ENCODE results near the gene MAN2A1.

DNA sequence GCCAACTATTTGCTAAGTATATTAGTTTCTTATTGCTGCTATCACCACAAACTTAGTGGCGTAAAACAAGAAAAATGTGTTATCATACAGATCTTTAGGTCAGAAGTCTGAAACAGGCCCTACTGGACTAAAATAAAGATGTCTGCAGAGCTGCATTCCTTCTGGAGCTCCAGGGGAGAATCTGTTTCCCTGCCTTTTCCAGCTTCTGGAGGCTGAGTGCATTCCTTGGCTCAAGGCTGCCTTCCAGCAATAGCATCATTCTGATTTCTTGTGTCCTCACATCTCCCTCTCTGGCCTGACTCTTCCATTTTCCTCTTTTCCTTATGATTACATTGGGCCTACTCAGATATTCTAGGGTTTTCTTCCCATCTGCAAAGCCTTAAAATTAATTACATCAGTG is 15.9 kb downstream of the MAN2A1 start:
- no peak for TF ChIP-seq EZH2 (IDR thresholded peaks at IDR 0.05; ENCODE audit: borderline replicate concordance, insufficient read depth, low read length, poor library complexity, severe bottlenecking)
- TF ChIP-seq, protein P1, sequence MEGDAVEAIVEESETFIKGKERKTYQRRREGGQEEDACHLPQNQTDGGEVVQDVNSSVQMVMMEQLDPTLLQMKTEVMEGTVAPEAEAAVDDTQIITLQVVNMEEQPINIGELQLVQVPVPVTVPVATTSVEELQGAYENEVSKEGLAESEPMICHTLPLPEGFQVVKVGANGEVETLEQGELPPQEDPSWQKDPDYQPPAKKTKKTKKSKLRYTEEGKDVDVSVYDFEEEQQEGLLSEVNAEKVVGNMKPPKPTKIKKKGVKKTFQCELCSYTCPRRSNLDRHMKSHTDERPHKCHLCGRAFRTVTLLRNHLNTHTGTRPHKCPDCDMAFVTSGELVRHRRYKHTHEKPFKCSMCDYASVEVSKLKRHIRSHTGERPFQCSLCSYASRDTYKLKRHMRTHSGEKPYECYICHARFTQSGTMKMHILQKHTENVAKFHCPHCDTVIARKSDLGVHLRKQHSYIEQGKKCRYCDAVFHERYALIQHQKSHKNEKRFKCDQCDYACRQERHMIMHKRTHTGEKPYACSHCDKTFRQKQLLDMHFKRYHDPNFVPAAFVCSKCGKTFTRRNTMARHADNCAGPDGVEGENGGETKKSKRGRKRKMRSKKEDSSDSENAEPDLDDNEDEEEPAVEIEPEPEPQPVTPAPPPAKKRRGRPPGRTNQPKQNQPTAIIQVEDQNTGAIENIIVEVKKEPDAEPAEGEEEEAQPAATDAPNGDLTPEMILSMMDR (IDR thresholded peaks at IDR 0.05; ENCODE audit: poor library complexity, severe bottlenecking), result no peak
- TF ChIP-seq POLR2AphosphoS5 (IDR thresholded peaks at IDR 0.05), result no peak
- TF ChIP-seq TAF1 (IDR thresholded peaks at IDR 0.05; ENCODE audit: low read depth), result no peak
- no peak for TF ChIP-seq MXI1 (conservative IDR thresholded peaks at IDR 0.05; ENCODE audit: poor library complexity, severe bottlenecking)

Data from neural cell (in vitro differentiated cells).